ENCODE results near the gene KRT9.

GRCh38 chr17:41540921-41541625, 30.8 kb downstream of the KRT9 start:
- no peak for TF ChIP-seq EZH2 (IDR thresholded peaks at IDR 0.05; ENCODE audit: borderline replicate concordance)
- TF ChIP-seq, protein P1, sequence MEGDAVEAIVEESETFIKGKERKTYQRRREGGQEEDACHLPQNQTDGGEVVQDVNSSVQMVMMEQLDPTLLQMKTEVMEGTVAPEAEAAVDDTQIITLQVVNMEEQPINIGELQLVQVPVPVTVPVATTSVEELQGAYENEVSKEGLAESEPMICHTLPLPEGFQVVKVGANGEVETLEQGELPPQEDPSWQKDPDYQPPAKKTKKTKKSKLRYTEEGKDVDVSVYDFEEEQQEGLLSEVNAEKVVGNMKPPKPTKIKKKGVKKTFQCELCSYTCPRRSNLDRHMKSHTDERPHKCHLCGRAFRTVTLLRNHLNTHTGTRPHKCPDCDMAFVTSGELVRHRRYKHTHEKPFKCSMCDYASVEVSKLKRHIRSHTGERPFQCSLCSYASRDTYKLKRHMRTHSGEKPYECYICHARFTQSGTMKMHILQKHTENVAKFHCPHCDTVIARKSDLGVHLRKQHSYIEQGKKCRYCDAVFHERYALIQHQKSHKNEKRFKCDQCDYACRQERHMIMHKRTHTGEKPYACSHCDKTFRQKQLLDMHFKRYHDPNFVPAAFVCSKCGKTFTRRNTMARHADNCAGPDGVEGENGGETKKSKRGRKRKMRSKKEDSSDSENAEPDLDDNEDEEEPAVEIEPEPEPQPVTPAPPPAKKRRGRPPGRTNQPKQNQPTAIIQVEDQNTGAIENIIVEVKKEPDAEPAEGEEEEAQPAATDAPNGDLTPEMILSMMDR (IDR thresholded peaks at IDR 0.05; ENCODE audit: poor library complexity) = no peak
- TF ChIP-seq EZH2phosphoT487 (IDR thresholded peaks at IDR 0.05; ENCODE audit: low read depth, severe bottlenecking, unreplicated experiment) = no peak

Measured in hepatocyte (in vitro differentiated cells).